ENCODE results near the gene PCDHA9. TPM values are rescaled to one million over a fixed set of nuclear protein-coding genes. Genes with fewer than 3 reads are reported as not detected.
"Not testable (repeated sequence)": the region's sequence is repeated elsewhere in the genome, so short reads cannot be mapped to it uniquely, and the experiment has no call there.

PCDHA9 gene
- total RNA-seq, 2 experiments from 2014 or later: not detected

GRCh38 chr5:140822281-140822629, 25.9 kb upstream of the PCDHA9 start:
- peaks cover 5% of the 10 kb centered on the region for H3K9me3 Mint-ChIP-seq
- peaks cover 11% of the 10 kb centered on the region for H3K27me3 Mint-ChIP-seq
- no peak overlapping the region for H3K4me3 Mint-ChIP-seq
- intact Hi-C loops (cut with micrococcal nuclease): no loop called here
- H3K36me3 Mint-ChIP-seq (ENCODE audit: low read depth): peaks cover 4% of the 10 kb centered on the region
- DNase-seq (no peak), ATAC-seq (no peak)
- H3K4me1 Mint-ChIP-seq (ENCODE audit: low read depth): no peaks in the 10 kb centered on the region
- ChIA-PET POLR2A (no interaction called here), CTCF (interaction anchor here (0.7 to 2.0 kb wide), 3 partner anchors 19 to 701 kb away, joined by 3 to 7 read pairs (median 6); partner anchors contain the start of gene PCDHA8)
- no peak overlapping the region for H3K27ac Mint-ChIP-seq
- TF ChIP-seq CTCF (IDR thresholded peaks at IDR 0.05): no peak

DNA sequence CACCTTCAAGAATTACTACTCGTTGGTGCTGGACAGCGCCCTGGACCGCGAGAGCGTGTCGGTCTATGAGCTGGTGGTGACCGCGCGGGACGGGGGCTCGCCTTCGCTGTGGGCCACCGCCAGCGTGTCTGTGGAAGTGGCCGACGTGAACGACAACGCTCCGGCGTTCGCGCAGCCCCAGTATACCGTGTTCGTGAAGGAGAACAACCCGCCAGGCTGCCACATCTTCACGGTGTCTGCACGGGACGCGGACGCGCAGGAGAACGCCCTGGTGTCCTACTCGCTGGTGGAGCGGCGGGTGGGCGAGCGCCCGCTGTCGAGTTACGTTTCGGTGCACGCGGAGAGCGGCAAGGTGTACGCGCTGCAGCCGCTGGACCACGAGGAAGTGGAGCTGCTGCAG, 25.2 kb upstream of the PCDHA9 start:
- H3K4me3 Mint-ChIP-seq; CTCF ChIA-PET; ATAC-seq; DNase-seq; H3K27ac Mint-ChIP-seq; H3K36me3 Mint-ChIP-seq (ENCODE audit: low read depth); intact Hi-C loops (cut with micrococcal nuclease); H3K9me3 Mint-ChIP-seq; POLR2A ChIA-PET; H3K4me1 Mint-ChIP-seq (ENCODE audit: low read depth): not testable (repeated sequence)
- H3K27me3 Mint-ChIP-seq: peaks cover 11% of the 10 kb centered on the region

DNA sequence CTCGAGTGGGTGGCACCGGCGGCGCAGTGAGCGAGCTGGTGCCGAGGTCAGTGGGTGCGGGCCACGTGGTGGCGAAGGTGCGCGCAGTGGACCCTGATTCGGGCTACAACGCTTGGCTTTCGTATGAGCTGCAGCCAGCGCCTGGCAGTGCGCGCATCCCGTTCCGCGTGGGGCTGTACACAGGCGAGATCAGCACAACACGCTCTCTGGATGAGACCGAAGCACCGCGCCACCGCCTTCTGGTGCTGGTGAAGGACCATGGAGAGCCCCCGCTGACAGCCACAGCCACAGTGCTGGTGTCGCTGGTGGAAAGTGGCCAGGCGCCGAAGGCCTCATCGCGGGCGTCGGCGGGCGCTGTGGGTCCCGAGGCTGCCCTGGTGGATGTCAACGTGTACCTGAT, 24.7 kb upstream of the PCDHA9 start:
- ChIA-PET CTCF (no interaction called here), POLR2A (no interaction called here)
- Mint-ChIP-seq H3K27ac (no peak overlapping the region), H3K27me3 (peaks cover 15% of the 10 kb centered on the region), H3K9me3 (peaks cover 7% of the 10 kb centered on the region), H3K36me3 (ENCODE audit: low read depth) (peaks cover 5% of the 10 kb centered on the region), H3K4me3 (no peak overlapping the region), H3K4me1 (ENCODE audit: low read depth) (no peaks in the 10 kb centered on the region)
- ATAC-seq: no peak
- DNase-seq: no peak
- TF ChIP-seq CTCF (IDR thresholded peaks at IDR 0.05): no peak
- intact Hi-C loops (cut with micrococcal nuclease): no loop called here

DNA sequence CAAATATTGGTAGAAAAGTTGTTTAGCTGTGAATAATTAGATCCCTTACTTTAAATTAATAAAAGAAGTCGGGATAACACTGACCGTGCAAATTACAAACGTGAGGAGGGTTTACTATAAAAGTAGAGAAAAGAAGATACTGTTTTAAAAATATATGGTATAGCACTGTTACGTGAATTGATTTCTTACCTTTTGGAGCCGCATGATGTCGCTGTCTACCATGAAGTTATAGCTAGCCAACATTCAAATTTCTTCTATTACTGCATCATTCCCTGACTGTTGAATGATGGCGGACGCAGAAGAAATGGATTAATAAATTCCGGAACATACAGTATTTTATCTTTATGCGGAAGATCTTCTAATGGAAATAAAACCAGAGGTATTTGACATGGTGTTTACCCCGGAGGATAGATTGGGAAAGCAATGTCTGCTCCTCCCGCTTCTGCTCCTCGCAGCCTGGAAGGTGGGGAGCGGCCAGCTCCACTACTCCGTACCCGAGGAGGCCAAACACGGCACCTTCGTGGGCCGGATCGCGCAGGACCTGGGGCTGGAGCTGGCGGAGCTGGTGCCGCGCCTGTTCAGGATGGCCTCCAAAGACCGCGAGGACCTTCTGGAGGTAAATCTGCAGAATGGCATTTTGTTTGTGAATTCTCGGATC, 20.3 kb upstream of the PCDHA9 start, which contains the start of gene PCDHA6:
Gene PCDHA6 (plus strand): TSS at position 257 of the 658 bp plus-strand sequence. CDS start 132 bp downstream, at position 389.
- Mint-ChIP-seq H3K27me3 (peaks cover 29% of the 10 kb centered on the region), H3K9me3 (peaks cover 20% of the 10 kb centered on the region), H3K4me3 (no peak within 1 kb of the TSS), H3K4me1 (ENCODE audit: low read depth) (no peaks in the 10 kb centered on the region), H3K27ac (no peak within 1 kb of the TSS), H3K36me3 (ENCODE audit: low read depth) (peaks cover 7% of the 10 kb centered on the region)
- no peak for ATAC-seq
- ChIA-PET POLR2A (no interaction called here), CTCF (interaction anchor here (2.4 kb wide), 1 partner anchor 14 kb away, joined by 7 read pairs; no protein-coding TSS in a partner anchor)
- no peak for DNase-seq
- intact Hi-C loops (cut with micrococcal nuclease): no loop called here
- TF ChIP-seq CTCF (IDR thresholded peaks at IDR 0.05): no peak

DNA sequence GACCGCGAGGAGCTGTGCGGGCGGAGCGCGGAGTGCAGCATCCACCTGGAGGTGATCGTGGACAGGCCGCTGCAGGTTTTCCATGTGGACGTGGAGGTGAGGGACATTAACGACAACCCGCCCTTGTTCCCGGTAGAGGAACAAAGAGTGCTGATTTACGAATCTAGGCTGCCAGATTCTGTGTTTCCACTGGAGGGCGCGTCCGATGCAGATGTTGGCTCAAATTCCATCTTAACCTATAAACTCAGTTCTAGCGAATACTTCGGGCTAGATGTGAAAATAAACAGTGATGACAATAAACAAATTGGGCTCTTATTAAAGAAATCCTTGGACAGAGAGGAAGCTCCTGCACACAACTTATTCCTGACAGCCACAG, 19.8 kb upstream of the PCDHA9 start:
- ATAC-seq: no peak
- H3K4me1 Mint-ChIP-seq (ENCODE audit: low read depth): no peaks in the 10 kb centered on the region
- POLR2A ChIA-PET: no interaction called here
- CTCF ChIA-PET: interaction anchor here (2.4 kb wide), 1 partner anchor 13 kb away, joined by 7 read pairs; no protein-coding TSS in a partner anchor
- no peak overlapping the region for H3K27ac Mint-ChIP-seq
- H3K9me3 Mint-ChIP-seq: peaks cover 23% of the 10 kb centered on the region
- H3K36me3 Mint-ChIP-seq (ENCODE audit: low read depth): peaks cover 7% of the 10 kb centered on the region
- DNase-seq: no peak
- TF ChIP-seq CTCF (IDR thresholded peaks at IDR 0.05): no peak
- peaks cover 32% of the 10 kb centered on the region for H3K27me3 Mint-ChIP-seq
- H3K4me3 Mint-ChIP-seq: no peak overlapping the region
- intact Hi-C loops (cut with micrococcal nuclease): no loop called here

DNA sequence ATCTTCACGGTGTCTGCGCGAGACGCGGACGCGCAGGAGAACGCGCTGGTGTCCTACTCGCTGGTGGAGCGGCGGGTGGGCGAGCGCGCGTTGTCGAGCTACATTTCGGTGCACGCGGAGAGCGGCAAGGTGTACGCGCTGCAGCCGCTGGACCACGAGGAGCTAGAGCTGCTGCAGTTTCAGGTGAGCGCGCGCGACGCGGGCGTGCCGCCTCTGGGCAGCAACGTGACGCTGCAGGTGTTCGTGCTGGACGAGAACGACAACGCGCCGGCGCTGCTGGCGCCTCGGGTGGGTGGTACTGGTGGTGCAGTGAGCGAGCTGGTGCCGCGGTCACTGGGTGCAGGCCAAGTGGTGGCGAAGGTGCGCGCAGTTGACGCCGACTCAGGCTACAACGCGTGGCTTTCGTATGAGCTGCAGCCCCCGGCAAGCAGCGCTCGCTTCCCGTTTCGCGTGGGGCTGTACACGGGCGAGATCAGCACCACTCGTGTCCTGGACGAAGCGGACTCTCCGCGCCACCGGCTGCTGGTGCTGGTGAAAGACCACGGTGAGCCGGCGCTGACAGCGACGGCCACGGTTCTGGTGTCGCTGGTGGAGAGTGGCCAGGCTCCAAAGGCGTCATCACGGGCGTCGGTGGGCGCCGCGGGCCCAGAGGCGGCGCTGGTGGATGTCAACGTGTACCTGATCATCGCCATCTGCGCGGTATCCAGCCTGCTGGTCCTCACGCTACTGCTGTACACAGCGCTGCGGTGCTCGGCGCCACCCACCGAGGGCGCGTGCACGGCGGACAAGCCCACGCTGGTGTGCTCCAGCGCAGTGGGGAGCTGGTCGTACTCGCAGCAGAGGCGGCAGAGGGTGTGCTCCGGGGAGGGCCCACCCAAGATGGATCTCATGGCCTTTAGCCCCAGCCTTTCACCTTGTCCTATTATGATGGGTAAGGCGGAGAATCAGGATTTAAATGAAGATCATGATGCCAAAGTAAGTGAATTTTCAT, 18.4 kb upstream of the PCDHA9 start:
- DNase-seq; H3K4me3 Mint-ChIP-seq; POLR2A ChIA-PET; ATAC-seq; intact Hi-C loops (cut with micrococcal nuclease); CTCF ChIA-PET; H3K4me1 Mint-ChIP-seq (ENCODE audit: low read depth); H3K27ac Mint-ChIP-seq: not testable (repeated sequence)
- Mint-ChIP-seq H3K36me3 (ENCODE audit: low read depth) (peaks cover 10% of the 10 kb centered on the region), H3K9me3 (peaks cover 26% of the 10 kb centered on the region), H3K27me3 (peaks cover 39% of the 10 kb centered on the region)

Data from activated CD8-positive, alpha-beta T cell treated with anti-CD3 and anti-CD28 coated beads for 36 hours (primary cell).